Occipital lobe (tissue), 2 donors: Measurements from ENCODE around the gene CSGALNACT2. TPM values are rescaled to one million over a fixed set of nuclear protein-coding genes. Genes with fewer than 3 reads are reported as not detected.
A peak's percentile ranks its signal among the peaks of the same experiment; 100 is the strongest.
"Not testable (repeated sequence)": the region's sequence is repeated elsewhere in the genome, so short reads cannot be mapped to it uniquely, and the experiment has no call there.

ENCODE experiments used
- DNase-seq: peaks from one replicate; lab custom pipeline; 2025; lab: John Stamatoyannopoulos, UW
- total RNA-seq: library from RNA; depleted of rRNA; stranded (reverse); fragments of >200 nt; gene quantifications from one replicate; pipeline ENCODE4 v1.2.3, GENCODE V29; 2014

The CSGALNACT2 gene, protein sequence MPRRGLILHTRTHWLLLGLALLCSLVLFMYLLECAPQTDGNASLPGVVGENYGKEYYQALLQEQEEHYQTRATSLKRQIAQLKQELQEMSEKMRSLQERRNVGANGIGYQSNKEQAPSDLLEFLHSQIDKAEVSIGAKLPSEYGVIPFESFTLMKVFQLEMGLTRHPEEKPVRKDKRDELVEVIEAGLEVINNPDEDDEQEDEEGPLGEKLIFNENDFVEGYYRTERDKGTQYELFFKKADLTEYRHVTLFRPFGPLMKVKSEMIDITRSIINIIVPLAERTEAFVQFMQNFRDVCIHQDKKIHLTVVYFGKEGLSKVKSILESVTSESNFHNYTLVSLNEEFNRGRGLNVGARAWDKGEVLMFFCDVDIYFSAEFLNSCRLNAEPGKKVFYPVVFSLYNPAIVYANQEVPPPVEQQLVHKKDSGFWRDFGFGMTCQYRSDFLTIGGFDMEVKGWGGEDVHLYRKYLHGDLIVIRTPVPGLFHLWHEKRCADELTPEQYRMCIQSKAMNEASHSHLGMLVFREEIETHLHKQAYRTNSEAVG
- total RNA-seq: 68.3 TPM

DNA sequence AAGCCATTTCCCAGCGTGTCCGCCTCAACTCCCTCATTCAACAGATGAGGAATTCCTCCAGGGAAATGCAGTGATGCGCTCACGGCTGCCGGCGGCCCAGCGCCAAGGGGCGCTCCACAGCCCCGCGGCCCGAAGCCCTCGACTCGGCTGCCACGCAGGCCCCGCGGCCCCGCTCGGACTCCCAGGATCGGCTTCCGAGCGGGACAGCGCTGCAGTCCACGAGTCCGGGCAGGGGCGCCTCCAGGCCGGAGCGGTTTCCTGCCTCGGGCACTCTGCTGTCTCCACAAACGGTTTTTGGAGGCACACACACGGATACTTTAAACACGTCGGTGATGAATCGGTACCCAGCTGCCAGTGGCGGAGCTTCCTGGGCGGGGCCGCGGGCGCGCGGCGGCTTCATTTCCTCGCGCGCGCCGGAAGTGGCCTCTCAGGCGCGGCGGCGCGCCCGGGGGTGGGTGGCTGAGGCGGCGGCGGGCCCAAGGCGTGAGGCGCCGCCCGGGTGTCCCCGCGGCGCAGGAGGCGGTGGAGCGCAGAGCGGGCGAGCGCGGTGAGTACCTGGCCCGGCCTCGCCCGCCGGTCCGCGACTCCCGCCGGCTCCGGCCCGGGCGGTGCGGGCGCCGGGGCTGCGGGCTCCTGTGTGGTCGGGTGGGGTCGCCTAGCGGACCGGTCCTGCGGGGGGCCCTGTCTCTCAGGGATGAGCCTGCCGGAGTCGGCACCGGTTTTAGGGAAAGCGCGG lies at the start of gene CSGALNACT2:
Gene CSGALNACT2, plus strand, starts transcription at position 425 of the 736 bp plus-strand sequence. CDS start 16,705 bp downstream, outside the sequence.
- DNase-seq: peak; percentile 76

DNA sequence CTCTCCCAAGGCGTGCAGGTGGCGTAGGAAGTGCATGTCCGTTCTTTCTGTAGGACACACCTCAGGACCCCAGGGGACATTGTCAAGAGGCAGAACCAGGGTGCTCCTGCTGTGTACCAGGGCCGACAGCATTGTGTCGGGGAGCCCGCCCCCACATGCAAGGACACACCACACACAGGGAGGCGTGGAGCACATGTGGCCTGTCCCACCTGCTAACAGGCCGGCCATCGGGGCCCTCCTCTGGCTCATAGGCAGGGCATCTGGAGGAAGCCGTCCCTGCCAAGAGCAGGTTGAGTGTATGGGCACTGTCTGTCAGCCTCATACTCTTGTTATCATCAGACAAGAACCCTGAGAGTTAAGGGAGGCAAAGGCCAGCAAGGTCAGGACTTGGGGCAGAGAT lies 48.7 kb upstream of the CSGALNACT2 start:
- DNase-seq: no peak

DNA sequence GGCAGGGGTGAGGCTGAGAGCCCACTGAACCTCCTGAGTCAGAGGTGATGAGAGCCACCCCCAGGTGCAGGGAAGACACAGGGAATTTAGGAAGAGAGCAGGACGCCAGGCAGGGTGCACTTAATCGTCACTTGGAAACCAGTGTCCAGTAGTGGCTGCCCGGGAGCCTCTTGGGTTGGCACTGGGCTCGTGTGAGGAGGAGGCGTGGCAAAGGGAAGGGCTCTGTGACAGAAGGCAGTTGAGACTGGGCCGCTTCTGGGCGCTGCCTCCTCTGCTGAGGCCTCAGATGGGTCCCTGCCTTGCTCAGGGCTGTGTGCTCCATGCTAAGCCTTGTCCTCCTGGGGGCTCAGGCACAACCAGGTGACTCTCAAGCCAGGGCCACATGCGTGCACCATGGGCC lies 48.1 kb upstream of the CSGALNACT2 start:
- no peak for DNase-seq

DNA sequence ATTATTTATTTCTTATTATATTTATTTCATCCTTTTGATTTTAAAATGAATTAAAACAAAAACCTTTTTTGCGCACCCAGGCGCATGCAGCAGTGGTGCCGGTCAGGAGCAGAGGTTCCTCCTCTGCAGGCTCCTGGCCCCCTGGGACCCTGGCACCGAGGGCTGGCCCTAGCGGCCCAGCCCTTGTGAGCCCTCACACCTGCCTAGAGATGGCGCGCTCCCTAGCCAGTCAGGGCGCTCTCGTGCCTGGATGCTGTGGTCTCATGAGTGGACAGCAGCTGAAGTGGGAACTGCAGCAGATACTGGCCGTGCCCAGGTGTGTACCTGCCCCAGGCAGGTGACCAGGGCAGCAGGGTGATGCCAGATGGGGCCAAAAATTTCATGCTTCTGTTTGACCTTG lies 47.6 kb upstream of the CSGALNACT2 start:
- no peak for DNase-seq

DNA sequence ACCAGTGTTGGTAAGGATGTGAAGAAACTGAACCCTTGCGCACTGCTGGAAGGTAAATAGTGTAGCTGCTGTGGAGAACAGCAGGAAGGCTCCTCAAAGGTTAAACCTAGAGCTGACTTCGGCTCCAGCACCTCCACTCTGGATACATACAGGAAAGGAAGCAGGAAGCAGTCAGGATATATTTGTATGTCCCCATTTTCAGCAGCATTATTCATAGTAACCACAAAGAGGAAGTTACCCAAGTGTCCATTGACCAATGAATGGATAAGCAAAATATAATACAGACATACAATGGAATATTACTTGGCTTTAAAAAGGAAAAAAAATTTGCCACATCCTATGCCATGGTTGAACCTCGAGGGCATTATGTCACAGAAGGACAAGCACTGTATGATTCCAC lies 46.4 kb upstream of the CSGALNACT2 start:
- no peak for DNase-seq

DNA sequence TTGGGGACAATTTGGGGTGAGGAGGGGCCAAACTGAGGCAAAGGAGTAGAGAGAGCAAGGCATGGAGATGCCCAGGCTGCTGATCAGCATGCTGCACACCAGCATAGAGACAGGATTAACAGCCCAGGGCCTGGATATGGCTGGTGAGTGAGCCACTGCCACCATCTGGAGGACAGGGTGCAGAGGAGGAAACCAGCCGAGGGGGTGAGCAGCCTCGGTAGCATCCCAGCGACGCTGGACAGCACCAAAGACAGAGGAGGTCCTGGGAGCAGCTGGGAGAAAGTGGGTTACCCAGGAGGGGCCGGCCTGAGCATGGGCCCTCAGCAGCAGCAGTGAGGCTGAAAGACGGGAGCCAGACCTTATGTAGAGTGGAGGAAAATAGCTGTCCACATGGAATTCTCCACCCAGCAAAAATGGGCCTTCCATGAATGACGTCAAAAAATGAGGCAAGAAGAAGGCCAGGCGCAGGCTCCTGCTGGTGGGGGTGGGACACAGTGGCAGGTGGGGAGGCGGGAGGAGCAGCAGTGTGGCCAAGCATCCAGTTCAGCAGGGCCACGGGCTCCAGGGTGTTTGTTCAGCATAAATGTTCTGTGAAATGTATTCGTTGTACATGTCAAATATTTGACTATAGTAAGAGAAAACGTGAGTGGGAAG lies 44.7 kb upstream of the CSGALNACT2 start:
- DNase-seq: peak; percentile 31

DNA sequence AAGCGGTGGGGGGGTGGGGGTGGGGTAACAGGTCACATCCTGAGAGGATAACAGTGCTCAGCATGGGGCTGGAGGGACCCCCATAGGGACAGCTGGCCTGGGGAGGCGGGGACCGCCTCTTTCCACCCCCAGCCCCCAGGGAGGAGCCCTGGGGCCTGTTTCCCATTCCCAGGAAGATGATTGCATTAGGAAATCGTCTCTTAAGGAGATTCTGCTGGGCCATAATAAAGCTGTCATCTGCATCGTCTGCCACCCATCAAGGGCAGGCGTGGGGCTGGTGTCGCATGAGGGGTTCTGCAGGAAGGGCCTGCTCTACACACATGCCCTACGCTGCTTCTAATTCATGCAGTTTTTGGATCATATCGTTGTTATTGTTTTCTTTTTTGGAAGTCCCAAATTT lies 44.2 kb upstream of the CSGALNACT2 start:
- no peak for DNase-seq

DNA sequence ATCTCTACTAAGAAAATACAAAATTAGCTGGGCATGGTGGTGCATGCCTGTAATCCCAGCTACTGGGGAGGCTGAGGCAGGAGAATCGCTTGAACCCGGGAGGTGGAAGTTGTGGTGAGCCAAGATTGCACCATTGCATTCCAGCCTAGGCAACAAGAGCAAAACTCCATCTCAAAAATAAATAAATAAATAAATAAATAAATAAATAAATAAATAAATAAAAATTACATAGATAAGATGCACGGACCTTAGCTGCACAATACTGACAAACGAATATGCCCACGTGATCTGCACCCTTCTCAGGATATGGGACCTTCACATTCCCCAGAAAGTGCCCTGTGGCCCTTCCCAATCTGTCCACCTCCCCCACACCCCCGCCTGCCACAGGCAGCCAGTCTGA lies 38.9 kb upstream of the CSGALNACT2 start:
- DNase-seq: not testable (repeated sequence)

DNA sequence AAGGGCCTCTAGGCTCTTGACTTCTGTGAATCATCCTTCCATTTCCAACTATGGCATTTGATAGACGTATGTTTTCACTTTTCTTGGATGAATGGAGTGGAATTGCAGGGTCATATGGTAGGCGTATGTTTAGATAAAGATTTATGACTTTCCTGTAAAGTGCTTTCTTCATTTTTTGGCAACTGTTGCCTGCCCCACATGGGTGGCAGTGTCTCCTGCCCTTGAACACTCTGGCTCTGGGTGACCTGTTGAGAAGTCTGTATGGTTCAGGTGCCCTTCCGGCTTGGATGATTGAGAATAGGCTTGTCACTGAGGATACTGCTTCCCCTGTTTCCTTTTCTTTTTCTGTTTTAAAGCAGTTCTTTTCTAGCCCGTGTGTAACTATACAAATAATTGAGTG lies 38.3 kb upstream of the CSGALNACT2 start:
- DNase-seq: no peak

DNA sequence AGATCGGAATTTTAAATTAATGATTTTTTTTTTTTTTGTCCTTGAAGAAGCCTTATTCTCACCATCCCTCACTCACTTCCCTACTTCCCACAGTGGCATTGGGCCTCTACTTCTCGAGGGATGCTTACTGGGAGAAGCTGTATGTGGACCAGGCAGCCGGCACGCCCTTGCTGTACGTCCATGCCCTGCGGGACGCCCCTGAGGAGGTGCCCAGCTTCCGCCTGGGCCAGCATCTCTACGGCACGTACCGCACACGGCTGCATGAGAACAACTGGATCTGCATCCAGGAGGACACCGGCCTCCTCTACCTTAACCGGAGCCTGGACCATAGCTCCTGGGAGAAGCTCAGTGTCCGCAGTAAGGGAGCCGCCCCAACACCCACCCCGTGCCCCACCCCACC lies 37.9 kb upstream of the CSGALNACT2 start:
- no peak for DNase-seq

DNA sequence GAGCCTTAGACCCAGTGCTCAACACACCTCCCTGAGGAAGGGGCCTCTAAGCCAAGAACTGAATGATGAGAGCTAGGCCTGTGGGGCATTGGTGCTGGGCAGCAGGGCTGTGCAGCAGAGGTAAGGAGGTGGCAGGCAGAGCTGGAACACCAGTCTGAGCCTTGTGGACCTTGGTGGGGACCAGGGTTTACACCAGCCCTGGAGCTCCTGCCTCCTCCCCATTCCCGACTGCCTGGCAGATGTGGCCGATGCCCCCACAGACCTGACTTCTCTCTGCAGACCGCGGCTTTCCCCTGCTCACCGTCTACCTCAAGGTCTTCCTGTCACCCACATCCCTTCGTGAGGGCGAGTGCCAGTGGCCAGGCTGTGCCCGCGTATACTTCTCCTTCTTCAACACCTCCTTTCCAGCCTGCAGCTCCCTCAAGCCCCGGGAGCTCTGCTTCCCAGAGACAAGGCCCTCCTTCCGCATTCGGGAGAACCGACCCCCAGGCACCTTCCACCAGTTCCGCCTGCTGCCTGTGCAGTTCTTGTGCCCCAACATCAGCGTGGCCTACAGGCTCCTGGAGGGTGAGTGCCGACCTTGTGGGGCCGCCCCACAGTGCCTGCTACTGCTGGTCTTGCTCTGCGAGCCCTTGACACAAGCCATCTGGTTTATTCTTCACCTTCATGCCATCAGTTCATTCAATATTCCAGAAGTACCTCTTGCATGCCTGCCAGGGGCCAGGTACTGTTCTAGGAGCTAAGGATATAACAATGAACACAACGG lies 36.0 kb upstream of the CSGALNACT2 start:
- DNase-seq: no peak

DNA sequence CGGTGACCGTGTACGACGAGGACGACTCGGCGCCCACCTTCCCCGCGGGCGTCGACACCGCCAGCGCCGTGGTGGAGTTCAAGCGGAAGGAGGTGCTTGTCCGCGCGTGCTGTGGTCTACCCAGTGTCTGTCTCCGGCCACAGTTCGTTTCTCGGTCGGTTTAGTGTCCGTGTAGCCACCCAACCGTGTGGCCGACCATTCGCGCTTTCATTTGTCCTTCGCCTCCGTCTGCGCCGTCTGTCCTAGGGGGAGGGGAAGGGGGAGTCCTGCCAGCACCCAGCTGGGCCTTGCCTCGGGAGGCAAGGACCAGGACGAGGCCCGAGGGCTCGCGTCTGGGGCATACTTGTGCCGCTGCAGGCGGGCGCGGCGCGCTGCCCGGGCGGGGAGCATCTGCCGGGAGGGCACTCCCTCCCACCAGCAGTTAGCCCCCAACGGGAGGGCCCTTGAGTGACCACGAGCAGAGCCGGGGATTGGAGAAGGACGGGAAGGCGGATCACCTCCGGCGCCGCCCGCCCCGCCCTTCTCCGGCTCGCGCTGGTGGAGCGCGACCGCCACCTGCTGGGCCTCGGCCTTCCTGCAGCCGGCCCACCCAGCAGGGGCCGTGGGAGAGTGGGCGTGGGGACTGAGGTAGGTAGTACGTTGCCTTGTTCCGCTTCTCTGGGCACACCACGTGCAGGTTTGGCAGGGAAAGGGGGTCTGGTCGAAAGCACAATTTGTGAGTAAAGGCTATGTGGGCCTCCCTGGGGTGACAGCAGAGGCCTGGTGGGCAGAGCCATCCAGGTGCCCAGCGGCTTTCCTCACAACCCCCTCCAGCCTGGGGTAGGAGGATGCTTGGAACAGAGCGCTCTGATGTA lies 32.9 kb upstream of the CSGALNACT2 start:
- peak; percentile 58 for DNase-seq

DNA sequence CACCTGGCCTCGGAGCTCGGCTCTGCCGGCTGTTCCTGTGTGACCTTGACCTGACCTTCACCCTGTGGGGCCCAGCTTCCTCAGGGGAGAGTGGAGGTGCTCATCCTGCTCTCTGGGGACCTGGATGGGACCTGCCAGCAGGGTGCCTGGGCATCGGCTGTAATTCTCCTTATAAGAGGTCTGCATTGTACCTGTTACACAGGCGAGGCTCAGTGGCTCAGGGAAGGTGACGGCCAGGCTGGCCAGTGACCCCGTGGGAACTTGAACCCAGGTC lies 32.4 kb upstream of the CSGALNACT2 start:
- DNase-seq: no peak

DNA sequence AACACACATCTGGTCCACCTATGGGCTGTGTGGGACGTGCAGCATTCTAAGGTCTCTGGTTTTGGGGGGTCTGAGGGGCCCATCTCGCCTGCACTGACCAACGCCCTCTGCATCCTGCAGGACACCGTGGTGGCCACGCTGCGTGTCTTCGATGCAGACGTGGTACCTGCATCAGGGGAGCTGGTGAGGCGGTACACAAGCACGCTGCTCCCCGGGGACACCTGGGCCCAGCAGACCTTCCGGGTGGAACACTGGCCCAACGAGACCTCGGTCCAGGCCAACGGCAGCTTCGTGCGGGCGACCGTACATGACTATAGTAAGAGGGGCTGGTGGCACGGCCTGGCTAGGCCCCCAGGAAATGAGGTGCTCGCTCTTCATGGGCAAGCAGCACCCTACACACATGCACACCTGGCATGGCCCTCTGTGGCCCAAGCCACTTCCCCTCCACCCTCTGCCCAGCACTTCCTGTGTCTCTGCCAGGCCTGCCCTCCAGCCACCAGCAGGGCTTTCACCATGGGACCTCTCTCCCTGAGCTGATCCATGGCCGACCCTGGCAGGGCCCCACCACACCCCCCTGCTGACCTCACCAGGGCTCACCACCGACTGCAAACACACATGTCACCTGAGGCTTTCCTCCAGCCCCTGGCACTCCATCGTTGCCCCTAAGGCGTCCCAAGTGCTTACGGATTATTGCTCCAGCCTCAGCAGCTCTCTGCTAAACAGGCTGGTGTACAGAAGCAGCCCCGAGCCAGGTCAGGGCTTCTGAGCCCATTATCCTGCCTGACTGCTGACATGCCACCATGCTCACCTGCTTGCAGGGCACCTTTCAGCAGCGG lies 31.8 kb upstream of the CSGALNACT2 start:
- no peak for DNase-seq

DNA sequence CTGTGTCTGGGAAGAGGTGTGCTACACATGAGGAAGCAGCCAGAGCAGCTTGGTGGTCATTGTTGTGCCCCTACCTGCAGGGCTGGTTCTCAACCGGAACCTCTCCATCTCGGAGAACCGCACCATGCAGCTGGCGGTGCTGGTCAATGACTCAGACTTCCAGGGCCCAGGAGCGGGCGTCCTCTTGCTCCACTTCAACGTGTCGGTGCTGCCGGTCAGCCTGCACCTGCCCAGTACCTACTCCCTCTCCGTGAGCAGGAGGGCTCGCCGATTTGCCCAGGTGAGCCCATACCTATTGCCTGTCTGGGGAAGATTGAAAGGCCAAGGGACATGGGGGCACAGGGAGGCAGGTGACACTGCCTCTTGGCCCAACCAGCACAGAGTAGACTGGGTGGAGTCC lies 29.3 kb upstream of the CSGALNACT2 start:
- no peak for DNase-seq

DNA sequence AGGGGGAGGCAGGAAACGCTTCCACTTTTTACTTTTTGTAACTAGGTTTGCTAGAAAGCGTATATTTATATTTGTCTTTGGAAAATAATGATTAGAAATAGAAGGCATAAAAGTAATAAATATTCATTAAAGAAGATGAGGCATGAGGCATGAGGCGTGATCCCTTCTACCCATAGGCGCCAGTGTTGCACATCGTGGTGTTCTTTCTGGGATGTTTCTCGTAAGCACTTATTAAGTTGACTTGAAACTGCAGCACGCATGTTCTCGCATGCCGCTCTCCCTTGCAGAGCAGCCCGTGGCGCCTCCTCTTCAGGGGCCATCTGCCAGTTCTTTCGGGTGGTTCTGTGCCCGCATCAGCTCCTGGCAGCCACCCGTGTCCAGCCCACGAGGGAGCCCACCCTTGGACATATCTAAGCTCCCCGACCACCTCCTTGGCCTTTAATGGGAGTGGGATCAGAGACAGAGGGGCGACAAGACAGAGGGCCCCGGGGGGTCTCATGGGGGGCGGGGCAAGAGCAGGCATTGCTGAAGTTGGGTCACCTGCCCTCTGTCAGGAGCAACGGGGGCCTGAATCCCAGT lies 28.5 kb upstream of the CSGALNACT2 start:
- DNase-seq: no peak

DNA sequence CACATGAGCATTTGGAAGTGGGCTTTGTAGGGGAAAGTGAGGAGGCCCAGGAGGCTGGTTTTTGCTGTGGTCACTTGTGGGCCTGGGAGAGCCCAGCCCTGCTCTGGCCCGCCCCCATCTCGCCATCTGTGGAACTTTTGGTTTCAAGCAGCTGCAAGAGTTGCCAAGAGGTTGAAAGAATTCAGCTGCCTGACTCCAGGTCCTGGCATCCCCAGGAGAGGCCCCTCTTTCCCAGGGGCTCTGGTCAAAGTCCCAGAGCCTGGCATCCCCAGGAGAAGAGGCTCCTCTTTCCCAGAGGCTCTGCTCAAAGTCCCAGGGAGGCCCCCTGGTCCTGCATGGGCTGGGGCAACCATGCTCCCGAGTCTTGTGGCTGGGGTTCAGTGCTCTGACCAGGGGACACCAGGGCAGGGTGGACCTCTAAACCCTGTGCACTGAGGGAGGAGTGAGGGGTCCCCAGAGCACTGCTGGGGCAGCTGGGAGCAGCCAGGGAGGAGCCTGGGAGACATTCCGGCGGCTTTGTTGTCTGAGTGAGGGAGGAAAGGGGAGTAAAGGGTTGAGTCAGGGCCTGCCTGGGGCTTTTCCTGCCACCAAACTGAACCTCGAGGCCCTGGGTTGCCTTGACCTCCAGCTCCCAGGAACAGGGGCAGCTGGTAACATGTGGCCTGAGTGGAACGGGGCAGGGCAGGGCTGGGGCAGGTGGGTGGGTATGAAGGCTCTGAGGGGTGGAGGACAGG lies 27.7 kb upstream of the CSGALNACT2 start:
- no peak for DNase-seq

DNA sequence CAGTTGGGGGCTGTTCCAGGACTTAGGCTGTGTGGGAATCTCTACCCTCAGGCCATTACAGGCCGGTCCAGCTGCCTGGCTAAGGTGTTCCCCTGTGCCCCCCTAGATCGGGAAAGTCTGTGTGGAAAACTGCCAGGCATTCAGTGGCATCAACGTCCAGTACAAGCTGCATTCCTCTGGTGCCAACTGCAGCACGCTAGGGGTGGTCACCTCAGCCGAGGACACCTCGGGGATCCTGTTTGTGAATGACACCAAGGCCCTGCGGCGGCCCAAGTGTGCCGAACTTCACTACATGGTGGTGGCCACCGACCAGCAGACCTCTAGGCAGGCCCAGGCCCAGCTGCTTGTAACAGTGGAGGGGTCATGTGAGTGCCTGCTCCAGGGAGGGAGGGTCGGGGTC lies 27.1 kb upstream of the CSGALNACT2 start:
- no peak for DNase-seq
